Fibroblast of skin of back (primary cell): ENCODE results near the gene AQP12B.

ENCODE experiments used
- DNase-seq: peaks from one replicate; pipeline ENCODE4 v3.0.0-alpha.2; 2013

Gene AQP12B

DNA sequence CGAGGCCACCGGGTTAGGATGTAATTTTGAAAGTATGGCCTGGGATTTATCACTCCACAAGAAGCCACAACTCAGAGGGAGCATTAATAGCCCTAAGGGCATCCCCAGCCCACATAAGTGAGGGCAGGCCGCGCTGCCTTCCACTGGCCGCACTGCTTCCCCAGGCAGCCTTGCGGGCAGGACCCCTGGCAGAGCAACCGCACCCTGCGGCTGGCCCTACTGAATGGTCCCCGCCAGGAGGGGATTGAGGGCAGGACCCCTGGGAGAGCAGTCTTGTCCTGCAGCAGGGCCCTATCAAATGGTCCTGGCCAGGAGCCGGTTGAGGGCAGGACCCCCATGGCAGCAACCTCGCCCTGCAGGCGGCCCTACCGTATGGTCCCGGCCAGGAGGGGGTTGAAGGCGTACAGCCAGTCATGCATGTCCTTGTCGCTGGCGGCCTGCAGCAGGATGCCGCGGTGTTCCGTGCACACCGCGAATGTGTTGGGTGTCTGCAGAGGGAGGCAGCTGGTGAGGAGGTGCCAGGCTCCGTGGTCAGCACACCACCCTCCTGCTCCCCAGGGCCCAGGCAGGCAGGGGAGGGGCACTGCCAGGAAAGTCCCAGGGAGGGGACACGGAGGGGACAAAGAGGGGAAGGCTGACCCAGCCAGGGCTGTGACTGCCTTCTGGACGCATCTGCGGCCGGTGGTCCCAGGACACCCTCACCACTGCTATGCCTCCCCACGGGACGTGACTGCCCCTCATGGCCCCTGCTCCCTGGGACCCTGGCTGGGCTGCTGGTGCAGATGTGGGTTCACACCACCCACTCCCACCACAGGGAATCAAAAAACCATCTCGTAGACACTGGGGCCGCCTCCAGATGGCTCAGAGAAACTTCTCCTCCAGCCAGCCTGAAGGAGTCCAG, 35.2 kb upstream of the AQP12B start:
- no peak for DNase-seq

DNA sequence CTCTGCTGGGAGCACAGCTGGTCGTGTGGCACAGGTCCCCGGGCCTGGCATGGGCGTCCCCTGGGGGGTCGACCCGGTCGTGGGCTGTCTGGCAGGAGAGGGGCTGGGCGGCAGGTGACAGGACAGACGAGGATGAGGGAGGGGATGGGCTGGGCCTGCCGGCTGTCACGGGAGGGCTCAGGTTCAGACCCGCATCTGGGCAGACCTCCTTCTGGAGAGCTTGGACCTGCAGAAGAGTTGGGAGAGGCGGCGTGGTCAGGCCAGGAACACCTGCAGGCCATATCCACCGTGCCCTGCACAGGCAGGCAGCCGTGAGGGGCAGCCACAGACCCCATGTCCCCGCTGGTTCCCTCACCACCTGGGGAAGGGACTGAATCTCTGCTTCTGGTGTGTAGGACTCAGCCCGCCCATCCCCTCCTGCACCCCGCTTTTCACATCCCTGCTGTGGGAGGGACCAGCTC, 34.5 kb upstream of the AQP12B start:
- no peak for DNase-seq

DNA sequence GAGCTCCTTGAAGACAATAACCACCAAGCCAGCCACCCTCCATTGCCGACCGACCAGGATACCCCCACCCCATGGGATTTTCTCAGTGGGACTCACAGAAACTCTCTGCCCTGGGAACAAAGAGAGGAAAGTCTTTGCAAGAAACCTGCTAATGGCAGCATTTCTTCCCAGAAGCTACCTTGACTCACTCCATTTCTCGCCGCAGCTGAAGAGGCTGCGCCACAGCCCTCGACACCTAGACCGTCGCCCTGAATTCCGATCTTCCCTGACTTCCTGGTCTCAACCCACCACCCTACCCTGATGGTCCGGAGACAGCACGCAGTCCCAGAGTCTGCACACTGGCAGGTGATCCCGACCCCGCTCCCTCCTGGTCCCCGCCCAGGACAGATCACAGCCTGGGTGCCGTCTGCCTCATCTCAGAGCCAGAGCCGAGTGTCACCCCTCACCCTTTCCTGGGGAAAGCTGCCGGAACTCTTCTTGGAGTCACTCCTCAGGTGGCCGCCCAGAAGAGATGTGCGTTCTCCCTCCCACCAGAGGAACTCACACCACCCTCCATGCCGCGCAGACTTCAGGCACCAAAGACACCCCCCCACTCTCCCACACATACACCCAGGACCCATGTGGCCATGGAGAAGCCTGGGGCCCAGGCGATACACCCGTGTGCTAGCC, 33.6 kb upstream of the AQP12B start:
- DNase-seq = no peak

DNA sequence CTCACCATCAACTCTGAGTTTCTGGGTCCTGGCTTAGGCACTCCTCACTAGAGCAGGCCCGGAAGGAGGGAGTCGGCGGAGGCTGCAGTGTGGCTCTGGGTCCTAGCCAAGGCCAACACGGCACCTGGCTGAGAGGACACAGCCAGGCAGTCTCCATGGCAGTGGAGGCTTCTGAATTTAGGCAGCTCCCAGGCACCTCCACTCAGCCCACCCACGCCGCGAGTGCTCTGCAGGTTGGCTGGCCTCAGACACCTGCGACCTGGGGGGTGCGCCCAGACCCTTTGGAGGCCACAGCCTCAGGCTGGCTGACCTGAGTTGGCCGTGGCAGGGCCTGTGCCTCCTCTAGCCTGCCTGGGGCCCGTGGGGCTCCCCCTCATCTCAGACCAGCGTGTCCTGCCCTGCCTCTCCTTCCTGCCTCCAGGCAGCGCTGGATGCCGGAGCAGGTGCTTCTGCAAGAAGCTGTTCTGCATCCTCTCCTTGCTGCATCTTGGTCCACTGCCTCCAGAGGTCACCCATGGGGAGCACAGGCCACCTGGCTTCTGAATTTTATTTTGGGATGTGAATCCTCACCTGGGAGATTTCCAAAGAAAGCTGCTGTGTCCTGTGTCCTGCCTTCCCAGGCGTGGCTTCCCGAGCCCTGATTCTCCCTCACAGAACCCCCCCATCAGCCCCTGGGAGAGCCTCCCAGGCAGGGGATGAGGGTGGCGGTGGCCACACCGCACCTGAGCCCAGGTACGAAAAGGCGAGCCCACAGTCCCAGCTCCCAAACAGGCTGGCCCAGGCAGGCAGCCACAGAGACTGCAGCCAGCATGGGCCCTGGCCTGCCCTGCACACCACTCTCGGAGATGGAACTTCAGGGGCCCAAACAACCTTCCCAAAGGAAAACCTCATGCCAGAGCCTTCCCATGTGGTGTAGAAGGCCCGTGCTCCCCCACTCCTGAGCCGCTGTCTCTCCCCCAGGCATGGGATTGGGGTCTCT, 32.4 kb upstream of the AQP12B start:
- DNase-seq = no peak

DNA sequence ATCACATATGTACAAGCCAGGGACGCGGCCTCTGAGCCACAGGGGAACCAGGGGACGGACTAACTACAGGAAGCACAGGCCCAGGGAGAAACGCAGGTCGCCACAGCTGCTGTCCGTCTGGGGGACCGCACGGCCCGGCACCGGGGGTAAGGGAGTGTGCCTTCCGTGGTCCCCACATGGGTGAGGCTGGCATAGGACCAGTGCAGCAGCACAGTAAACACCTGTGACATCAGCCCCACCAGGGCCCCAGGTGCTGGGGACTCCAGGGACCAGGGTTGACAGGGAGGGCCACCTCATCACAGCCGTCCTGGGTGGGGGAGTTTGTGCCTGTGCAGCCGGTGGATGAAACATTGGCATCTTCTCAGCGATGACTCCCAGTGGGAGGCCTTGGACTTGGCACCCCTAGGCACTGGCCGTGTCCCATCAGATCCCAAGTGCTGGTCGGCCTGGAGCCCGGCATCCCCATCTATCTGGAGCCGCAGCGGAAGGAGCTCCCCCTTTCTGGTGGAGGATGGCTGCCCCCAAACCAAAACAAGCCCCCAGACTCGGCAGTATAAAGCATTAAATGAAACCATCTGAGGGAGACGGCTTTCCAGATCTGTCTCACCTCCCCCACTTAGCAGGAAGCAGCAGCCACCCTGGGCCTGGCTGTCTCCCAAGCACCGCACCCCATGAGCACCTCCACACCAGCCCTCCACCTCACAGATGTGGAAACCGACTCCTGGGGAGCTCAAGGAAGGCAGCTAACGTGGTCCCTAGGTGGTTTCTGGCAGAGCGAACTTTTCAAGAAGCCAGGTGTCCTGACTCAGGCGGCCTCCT, 31.5 kb upstream of the AQP12B start:
- no peak for DNase-seq

DNA sequence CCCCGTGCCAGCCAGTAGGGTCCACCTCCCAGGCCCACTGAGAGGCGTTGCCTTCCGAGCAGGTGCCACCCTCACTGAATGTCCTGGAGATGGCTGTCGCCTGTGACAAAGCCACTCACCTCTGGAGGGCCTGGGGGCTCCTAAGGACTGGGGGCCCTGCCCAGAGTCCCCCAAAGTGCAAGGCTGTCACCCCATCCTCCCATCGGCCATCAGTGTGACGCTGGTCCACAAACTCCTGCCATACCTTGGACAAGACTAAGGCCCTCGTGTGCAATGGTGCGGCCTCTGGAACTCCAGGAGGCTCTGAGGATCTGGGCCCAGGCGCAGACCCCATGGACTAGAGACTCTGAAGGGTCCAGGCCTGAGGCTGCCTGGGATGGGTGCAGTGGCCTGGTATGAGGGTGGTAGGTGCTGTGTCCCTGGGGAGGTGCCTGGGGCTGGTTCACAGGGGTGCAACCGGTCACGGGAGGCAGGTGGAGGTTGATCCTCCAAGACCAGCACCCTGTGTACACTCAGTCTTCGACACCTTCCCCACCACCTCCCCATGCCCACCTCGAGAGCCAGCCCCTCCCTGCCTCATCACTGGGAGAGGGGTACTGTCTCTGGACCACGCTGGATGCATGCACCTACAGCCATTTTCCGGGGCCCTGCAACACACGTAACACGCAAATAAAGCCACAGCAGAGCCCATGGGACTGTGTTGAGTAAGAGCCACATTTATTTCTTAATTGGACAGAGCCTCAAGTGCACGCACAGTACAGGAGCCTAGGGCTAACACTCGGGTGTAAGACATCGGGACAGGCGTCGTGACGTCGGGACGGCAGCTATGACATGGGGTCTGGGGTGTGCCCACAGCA, 30.6 kb upstream of the AQP12B start:
- DNase-seq = no peak

DNA sequence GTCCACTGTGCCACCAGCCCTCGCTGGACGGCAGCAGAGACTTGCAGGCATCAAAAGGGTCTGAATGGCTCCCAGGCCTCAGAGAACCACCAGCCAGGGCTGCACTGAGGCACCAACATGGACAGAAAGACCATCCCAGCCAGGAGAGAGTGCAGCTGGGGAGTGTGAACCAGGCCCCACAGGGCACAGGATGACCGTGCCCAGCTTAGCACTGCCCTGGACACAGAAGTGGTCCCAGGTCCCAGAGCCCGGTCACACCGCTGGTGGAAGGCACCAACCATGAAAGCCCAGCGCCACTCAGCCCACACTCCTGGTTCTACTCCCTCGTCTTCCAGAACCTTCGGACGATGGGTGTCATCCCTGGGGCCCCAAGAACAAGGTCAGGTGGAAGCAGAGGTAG, 29.4 kb upstream of the AQP12B start:
- DNase-seq = no peak

DNA sequence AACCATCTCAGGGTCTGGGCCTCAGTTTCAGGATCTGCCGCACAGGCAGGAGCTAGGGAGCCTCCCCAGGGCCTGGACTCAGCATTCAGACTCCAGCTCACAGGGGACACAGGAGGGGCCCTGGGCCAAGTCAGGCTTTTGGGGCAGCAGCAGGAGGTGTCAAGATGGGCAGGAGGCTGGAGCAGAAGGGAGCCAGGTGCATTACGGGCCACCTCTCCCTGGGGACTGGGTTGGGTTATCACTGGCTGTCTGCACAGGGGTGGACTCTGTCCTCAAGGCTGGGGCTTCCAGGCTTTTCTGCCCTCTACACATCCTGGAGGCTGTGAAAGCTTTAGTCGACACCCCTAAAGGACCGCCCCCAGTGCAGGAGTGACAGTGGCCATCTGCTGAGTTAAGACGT, 29.0 kb upstream of the AQP12B start:
- no peak for DNase-seq

DNA sequence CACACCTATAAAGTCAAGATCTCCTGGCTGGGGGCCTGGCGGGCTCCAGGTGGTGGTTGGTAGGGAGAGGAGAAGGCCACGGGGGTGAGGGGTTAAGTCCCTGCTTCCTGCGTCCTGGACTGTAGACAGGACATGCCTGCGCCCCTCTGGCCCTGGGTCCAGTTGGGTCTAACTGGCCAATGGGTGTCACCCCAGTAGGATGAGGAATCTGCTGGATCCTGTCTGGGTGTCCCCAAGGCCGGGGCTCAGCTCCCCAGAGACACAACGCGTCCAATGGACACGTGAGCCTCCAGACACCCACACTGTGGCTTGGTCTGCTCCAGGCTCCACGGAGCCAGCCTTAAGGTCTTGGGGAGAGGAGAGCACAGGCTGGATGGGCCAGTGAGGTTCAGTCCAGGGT, 28.6 kb upstream of the AQP12B start:
- DNase-seq = no peak

DNA sequence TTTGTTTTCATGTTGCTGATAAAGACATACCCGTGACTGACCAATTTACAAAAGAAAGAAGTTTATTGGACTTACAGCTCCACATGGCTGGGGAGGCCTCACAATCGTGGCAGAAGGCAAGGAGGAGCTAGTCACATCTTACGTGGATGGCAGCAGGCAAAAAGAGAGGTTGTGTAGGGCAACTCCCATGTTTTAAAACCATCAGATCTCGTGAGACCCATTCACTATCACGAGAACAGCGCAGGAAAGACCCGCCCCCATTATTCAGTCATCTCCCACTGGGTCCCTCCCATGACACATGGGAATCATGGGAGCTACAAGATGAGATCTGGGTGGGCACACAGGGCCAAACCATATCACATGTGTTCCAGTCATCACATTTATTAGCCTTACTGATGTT, 25.8 kb upstream of the AQP12B start:
- no peak for DNase-seq

DNA sequence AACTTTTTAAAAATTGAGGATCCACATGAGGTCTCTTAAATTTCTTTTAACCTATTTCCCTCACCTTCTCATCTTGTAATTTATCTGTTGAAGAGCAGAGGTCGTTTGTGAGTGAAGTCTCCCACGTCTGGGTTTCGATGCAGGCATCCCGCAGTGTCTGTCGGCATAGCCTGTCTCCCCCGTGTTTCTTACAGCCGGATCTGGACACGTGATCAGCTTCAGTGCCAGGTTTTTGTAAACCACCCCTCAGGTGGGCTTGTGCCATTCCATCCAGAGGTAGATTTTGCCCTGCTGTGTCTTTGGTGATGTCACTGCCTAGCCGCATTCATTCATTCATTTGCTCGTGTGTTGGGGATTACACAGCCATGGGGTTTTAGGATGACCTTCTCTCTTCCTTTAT, 25.1 kb upstream of the AQP12B start:
- DNase-seq = no peak

DNA sequence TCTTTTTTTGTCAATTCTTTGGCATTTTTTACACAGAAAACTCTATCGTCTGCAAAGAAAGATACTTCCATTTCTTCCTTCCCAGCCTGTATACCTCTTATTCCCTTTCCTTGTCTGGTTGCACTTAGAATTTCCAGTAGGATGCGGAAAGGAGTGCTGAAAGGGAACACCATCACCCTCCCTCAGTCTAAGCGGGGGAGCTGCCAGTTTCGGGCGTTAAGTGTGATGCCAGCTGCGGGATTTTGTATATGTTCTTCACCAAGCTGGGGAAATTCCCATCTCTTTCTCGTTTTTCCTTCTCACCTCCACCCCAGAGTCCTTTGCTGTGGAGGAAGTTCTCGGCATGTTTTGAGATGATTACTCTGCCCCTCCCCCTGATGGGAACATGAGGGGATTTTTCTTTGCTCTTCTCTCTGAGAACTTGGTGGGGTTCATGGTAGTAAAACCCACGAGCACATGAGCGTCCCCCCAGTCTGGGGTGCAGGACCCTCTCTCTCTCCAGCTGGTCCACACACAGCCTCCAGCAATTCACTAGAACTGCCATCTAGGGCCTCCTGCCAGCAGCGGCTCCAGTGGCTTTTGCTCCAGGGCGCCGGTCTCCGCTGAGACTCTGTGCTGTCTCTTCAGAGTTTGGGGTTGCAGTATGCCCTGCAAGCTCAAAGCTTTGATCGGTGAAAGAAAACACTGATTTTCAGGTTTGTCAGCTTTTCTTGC, 24.5 kb upstream of the AQP12B start:
- DNase-seq = no peak

DNA sequence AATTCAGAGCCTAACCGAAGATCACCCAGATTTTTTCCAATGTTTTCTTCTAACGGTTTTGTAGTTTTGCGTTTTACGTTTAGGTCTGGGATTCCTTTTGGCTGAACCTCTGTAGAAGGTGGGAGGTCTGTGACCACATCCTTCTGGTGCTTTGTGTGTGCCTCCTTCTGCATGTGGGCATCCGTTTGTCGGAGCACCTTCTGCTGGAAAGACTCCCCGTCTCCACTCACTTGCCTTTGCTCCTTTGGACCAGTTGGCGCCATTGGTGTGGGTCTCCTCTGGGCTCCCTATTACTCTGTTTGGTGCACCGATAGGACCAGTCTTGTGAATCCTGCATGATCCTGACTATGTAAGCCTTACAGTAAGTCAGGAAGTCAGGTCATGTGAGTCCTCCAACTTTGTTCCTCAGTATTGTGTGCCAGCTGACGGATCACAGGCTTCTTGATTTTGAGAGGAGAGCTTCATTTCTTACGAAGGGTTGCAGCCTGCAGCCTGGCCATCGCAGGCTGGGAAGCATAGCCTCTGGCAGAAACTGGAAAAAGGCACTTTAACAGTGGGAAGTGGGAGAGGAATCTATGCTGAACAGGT, 22.6 kb upstream of the AQP12B start:
- DNase-seq = no peak

DNA sequence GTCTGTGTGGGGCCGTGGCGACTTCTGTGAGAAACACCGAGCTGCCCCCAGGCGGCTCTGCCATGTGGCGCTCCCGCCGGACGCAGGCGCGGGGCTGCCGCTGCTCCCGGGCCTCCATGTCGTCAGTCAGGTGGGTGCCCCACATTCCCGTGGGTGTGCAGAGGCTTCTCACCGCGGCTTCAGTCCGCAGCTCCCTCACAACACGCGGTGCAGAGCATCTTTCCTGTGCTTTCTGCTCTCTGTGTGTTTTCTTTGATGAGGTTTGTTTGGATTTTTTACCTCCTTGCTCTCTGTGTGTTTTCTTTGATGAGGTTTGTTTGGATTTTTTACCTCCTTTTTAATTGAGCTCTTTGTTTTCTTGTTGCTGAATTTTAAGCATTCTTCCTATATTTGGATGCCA, 22.0 kb upstream of the AQP12B start:
- DNase-seq = no peak

DNA sequence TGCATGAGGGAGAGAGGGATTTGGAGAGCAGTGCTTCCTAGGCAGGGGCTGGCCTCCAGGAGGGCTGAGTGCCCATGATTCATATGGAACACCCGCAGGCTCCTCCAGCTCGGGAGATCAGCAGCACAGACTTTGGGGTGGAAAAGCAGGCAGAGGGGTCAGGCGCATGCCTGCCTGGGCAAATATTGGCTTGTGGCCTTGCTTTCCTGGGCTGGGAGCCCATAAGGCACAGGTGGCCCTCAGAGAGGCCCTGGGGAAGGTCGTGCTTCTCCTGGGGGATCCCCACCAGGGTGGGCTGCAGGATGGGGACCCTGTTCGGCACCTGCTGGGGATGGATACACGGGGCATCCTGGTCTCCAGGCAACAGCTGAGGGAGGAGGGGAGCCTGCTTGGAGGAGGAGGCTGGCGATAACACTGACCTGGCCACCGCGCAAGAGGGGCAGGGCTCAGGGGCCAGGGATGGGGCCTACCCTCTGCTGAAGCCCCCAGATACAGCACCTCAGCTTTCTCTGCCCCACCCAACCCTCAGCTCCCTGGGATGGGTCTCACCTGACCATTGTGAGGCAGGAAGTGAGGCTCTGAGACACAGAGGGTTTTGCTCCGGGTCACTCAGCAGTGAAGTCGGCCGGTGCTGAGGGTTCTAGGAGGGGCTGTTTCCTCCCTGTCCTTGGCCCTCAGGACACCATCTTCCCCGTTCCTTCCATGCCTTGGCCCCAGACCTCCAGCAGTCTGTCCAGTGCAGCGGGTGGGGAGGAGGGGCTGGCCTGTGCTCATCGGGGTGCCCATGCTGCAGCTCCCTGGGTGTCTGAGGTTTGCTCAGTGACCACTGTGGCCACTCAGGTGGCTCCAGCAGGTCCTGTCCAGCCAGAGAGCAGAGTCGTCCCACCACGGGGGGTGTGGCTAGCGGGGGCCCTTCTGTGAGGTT, 21.0 kb upstream of the AQP12B start:
- no peak for DNase-seq

DNA sequence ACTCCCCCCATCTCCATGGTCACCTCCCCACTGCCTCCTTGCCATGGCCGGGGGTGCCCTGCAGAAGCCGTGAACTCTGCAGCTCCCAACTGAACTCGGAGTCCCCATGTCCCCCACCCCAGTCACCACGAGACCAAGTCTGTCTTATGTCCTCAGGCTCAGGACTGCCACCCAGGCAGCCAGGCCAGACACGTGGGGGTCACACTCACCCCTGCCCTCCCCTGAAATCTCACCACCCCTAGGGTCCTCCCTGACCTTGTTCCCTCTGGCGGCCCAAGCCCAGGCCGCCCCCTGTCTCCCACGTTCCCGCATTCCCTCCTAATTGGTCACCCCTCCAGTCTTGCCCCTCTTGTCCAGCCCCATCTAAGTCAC, 19.9 kb upstream of the AQP12B start:
- DNase-seq = no peak

DNA sequence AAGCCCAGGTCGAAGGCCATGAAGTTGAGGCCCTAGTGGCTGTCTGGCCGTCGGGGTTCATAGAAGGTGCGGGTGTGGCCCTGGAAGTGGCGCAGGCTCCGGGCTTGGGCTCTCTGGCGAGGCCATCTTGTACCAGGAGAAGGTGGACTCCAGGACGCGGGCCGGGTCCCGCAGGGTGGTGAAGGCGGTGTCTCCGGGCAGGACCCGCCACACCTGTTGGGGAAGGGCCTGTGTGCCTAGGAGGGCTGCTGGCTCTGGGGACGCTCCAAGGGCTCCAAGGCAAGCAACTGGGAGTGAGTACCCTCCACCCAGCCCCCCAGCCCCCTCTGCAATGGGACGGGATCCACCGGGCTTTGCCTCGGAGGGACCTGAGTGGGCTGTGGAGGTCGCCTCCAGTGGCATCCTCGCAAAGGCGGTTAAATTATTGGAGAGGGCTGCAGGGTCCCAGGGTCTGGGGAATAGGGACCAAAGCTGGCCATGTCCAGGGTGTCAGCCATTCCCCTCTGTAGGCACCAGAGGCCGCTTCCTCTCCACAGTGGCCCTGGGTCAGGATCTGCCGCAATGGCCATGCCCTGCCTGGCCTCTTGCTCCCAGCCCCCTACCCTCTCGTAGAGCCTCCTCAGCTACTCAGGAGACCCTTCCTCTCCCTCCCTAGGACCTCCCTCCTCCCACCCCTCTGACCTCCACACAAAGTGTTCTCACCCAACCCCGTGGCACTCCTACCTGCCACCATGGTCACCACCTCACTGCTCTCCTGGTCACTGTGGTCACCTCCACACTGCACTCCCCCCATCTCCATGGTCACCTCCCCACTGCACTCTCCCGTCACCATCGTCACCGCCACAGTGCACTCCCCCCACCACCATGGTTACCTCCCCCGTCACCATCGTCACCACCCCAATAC, 19.3 kb upstream of the AQP12B start:
- DNase-seq = no peak
